SW 1271 (cell line): ENCODE data around the gene SH3RF1.

Experiments
- DNase-seq, 2 experiments: peaks; one replicate each; lab custom pipeline; 2025; lab: John Stamatoyannopoulos, UW

The SH3RF1 gene

GRCh38 chr4:169275180-169275579 is 4.4 kb upstream of the SH3RF1 start:
- no peak for DNase-seq

GRCh38 chr4:169274033-169274432 is 3.3 kb upstream of the SH3RF1 start:
- no peak for DNase-seq

- DNase-seq, result no peak
Measured at GRCh38 chr4:169272265-169272886, 1.6 kb upstream of the SH3RF1 start.

- no peak for DNase-seq
Measured at GRCh38 chr4:169271692-169272007, 894 bp upstream of the SH3RF1 start.

GRCh38 chr4:169269916-169270809 is 593 bp downstream of the SH3RF1 start:
- DNase-seq, result peak in 1 of 2 experiments; percentile 29

GRCh38 chr4:169268951-169269760 is 1.6 kb downstream of the SH3RF1 start:
- no peak for DNase-seq

GRCh38 chr4:169267070-169267469 is 3.7 kb downstream of the SH3RF1 start:
- DNase-seq, result no peak

- DNase-seq, result no peak
Measured at GRCh38 chr4:169266661-169267060, 4.1 kb downstream of the SH3RF1 start.

GRCh38 chr4:169266081-169266480 is 4.7 kb downstream of the SH3RF1 start:
- DNase-seq, result no peak

- DNase-seq, result no peak
Measured at GRCh38 chr4:169263791-169264392, 6.9 kb downstream of the SH3RF1 start.

GRCh38 chr4:169260217-169260866 is 10.4 kb downstream of the SH3RF1 start:
- DNase-seq, result no peak

- no peak for DNase-seq
Measured at GRCh38 chr4:169259271-169259670, 11.5 kb downstream of the SH3RF1 start.

GRCh38 chr4:169258141-169258540 is 12.6 kb downstream of the SH3RF1 start:
- DNase-seq, result no peak

GRCh38 chr4:169256856-169257761 is 13.6 kb downstream of the SH3RF1 start:
- no peak for DNase-seq

- DNase-seq, result no peak
Measured at GRCh38 chr4:169256101-169256612, 14.6 kb downstream of the SH3RF1 start.

GRCh38 chr4:169254546-169254983 is 16.2 kb downstream of the SH3RF1 start:
- peak in 1 of 2 experiments; percentile 20 for DNase-seq

- peak in 1 of 2 experiments; percentile 34 for DNase-seq
Measured at GRCh38 chr4:169253904-169254303, 16.9 kb downstream of the SH3RF1 start.

GRCh38 chr4:169253113-169253671 is 17.6 kb downstream of the SH3RF1 start:
- no peak for DNase-seq

- no peak for DNase-seq
Measured at GRCh38 chr4:169252339-169253112, 18.2 kb downstream of the SH3RF1 start.
